Measurements from ENCODE around the gene ACOX2. TPM values are rescaled to one million over a fixed set of nuclear protein-coding genes. Genes with fewer than 3 reads are reported as not detected.

The ACOX2 gene
- total RNA-seq, 1 experiment from 2014 or later, result 0.85 TPM

- H3K27ac ChIP-seq (ENCODE audit: insufficient read length, low read depth, low read length), result no peak overlapping the region
- no peak overlapping the region for H2AK5ac ChIP-seq (ENCODE audit: insufficient read length, low read length)
- no peak overlapping the region for H4K5ac ChIP-seq (ENCODE audit: insufficient read length, low read depth, low read length)
- no peak overlapping the region for H2BK120ac ChIP-seq (ENCODE audit: low read depth, low read length, poor library complexity, severe bottlenecking)
- H4K91ac ChIP-seq (ENCODE audit: insufficient read length, low read depth, low read length), result peak overlapping the region; percentile 53
- H3K56ac ChIP-seq (ENCODE audit: insufficient read length, low read depth, low read length), result no peak overlapping the region
- no peak overlapping the region for H3K23ac ChIP-seq (ENCODE audit: insufficient read length, low read depth, low read length)
- peaks cover 41 to 47% of the 10 kb centered on the region in 2 experiments for H3K4me1 Mint-ChIP-seq
- H3T11ph ChIP-seq (ENCODE audit: low read length), result no peak overlapping the region
- no peak overlapping the region for H3K9ac ChIP-seq (ENCODE audit: extremely low read depth, insufficient read length, low read length)
- H3K18ac ChIP-seq (ENCODE audit: insufficient read length, low read depth, low read length), result no peak overlapping the region
- H3K4me2 ChIP-seq (ENCODE audit: insufficient read depth, insufficient read length, low read length), result no peak overlapping the region
- H4K20me1 ChIP-seq (ENCODE audit: control insufficient read depth, insufficient read depth, insufficient read length), result no peaks in the 10 kb centered on the region
- no peak overlapping the region for H2AFZ ChIP-seq (ENCODE audit: low read length)
- H2BK5ac ChIP-seq (ENCODE audit: insufficient read length, low read length), result no peak overlapping the region
- DNase-seq, result peak; percentile 23
- no peak for TF ChIP-seq CTCF (conservative IDR thresholded peaks at IDR 0.05)
- H3K27me3 Mint-ChIP-seq (ENCODE audit: low read depth), result peaks cover 3% of the 10 kb centered on the region; the same call in 1 of the 2 replicates
- no peaks in the 10 kb centered on the region for H3K79me2 ChIP-seq (ENCODE audit: insufficient read depth, low read length)
- no peaks in the 10 kb centered on the region for H3K9me3 ChIP-seq (ENCODE audit: control insufficient read depth, low read depth, low read length)
- no peak overlapping the region for H2BK12ac ChIP-seq (ENCODE audit: insufficient read length, low read depth, low read length)
- no peak overlapping the region for H3K4ac ChIP-seq (ENCODE audit: low read depth, low read length)
- no peak overlapping the region for H3K4me3 Mint-ChIP-seq
- no peak overlapping the region; the same call in 1 of the 2 replicates for H2BK15ac ChIP-seq (ENCODE audit: low read depth, low read length)
- no peaks in the 10 kb centered on the region; a peak in 2 of 7 replicates for H3K36me3 Mint-ChIP-seq (ENCODE audit: insufficient read depth in 1 of 3, low read depth in 3 of 3)
- H3K9me3 Mint-ChIP-seq, result peaks cover 0 to 4% of the 10 kb centered on the region in 2 experiments; a peak in 3 of 5 replicates
- H2BK20ac ChIP-seq (ENCODE audit: low read depth, low read length, poor library complexity, severe bottlenecking), result no peak overlapping the region
- WGBS (ENCODE audit: extremely low coverage, insufficient read length, low lambda C conversion rate), result no CpG with 5 or more reads among the region's 13 CpGs
- no peaks in the 10 kb centered on the region for H3K23me2 ChIP-seq (ENCODE audit: insufficient read length, low read depth, low read length, poor library complexity, severe bottlenecking)
- peak overlapping the region; percentile 35; the same call in 1 of the 2 replicates for H3K14ac ChIP-seq (ENCODE audit: insufficient read depth, low read length)
- peaks cover 13% of the 10 kb centered on the region; the same call in 1 of the 2 replicates for H3K4me1 ChIP-seq (ENCODE audit: insufficient read depth, low read length)
- no peaks in the 10 kb centered on the region for H3K79me1 ChIP-seq (ENCODE audit: insufficient read depth, low read depth, low read length, poor library complexity, severe bottlenecking)
- H3K27ac Mint-ChIP-seq, result peak overlapping the region; percentile 3 to 87 (median 19); a peak in 6 of 7 replicates
- no peaks in the 10 kb centered on the region for H3K27me3 ChIP-seq (ENCODE audit: insufficient read depth, low read length)
- H4K8ac ChIP-seq (replicated peaks; ENCODE audit: insufficient read length, low read depth, low read length), result no peak overlapping the region
These were observed 27.6 kb upstream of the ACOX2 start for GRCh38 chr3:58564456-58565160.
